GM12892 (cell line): Measurements from ENCODE around the gene VLDLR. TPM values are rescaled to one million over a fixed set of nuclear protein-coding genes. Genes with fewer than 3 reads are reported as not detected.
A peak's percentile ranks its signal among the peaks of the same experiment; 100 is the strongest.

Experiments
- DNase-seq: peaks from one replicate; pipeline ENCODE4 v3.0.0; 2011; ENCODE audit not compliant: insufficient read length
- FAIRE-seq: peaks from 2 replicates; lab custom pipeline; 2011; peaks lifted over from hg19 to GRCh38; lab: Jason Lieb, UNC
- POLR2A ChIP-seq: IDR thresholded peaks from 2 replicates; pipeline ENCODE4 v1.6.1; 2011; ENCODE audit warnings: low read depth, low read length, control low read depth
- POLR2AphosphoS5 ChIP-seq: IDR thresholded peaks from 2 replicates; pipeline ENCODE4 v1.6.1; 2011; ENCODE audit warnings: low read depth, low read length, control low read depth
- TAF1 ChIP-seq: IDR thresholded peaks from 2 replicates; pipeline ENCODE4 v1.6.1; 2011; ENCODE audit warnings: low read depth, mild to moderate bottlenecking, control low read depth, low read length, borderline replicate concordance
- polyA plus RNA-seq: library from polyadenylated mRNA; unstranded; fragments of >200 nt; gene quantifications from one replicate; pipeline ENCODE4 v1.2.1, GENCODE V29; 2012; ENCODE audit warnings: missing spikeins, inconsistent platforms; ENCODE audit not compliant: missing spikeins

The VLDLR gene
- polyA plus RNA-seq: 2.4 TPM

DNA sequence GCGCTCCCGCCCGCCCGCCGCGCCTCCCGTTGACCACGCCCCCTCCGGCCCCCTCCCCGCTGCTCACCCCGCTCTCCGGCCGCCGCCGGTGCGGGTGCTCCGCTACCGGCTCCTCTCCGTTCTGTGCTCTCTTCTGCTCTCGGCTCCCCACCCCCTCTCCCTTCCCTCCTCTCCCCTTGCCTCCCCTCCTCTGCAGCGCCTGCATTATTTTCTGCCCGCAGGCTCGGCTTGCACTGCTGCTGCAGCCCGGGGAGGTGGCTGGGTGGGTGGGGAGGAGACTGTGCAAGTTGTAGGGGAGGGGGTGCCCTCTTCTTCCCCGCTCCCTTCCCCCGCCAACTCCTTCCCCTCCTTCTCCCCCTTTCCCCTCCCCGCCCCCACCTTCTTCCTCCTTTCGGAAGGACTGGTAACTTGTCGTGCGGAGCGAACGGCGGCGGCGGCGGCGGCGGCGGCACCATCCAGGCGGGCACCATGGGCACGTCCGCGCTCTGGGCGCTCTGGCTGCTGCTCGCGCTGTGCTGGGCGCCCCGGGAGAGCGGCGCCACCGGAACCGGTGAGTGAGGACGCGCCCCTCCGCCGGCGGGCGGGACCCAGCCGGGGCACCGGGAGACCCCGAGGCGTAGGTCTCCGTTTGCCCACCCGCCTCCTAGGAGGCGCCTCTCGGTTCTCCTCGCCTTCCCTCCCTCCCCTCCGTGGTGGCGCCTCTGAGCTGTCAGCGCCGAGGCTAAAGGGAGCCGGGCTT is at the start of gene VLDLR:
Gene VLDLR (plus strand): TSS at position 66 of the 739 bp plus-strand sequence. CDS start 403 bp downstream, at position 469.
- peak; percentile 31 for DNase-seq
- TF ChIP-seq TAF1 (no peak), POLR2AphosphoS5 (no peak), POLR2A (no peak)
- FAIRE-seq: no peak

GRCh38 chr9:2574203-2574602 is 47.4 kb upstream of the VLDLR start:
- DNase-seq: no peak
- no peak for FAIRE-seq
- TF ChIP-seq POLR2A: no peak
- no peak for TF ChIP-seq TAF1
- no peak for TF ChIP-seq POLR2AphosphoS5

DNA sequence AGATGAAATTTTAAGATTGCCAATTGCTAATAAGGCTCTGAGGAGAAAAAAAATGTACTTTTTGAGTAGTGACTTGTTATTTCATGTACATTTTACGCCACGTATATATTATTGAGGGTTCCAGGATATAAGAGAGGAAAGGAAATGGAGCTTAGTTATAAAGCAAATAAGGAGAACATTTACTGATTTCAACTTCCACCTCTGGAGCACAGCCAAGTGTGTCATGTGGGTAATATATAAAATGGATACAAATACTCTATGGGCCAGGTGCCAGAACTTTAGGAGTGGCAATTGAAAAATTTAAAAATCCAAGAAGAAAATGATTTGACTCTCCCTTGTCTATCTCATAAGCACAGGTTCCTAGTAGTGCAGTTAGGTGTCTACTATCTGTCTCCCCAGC is 45.0 kb upstream of the VLDLR start:
- no peak for TF ChIP-seq POLR2A
- no peak for TF ChIP-seq POLR2AphosphoS5
- no peak for TF ChIP-seq TAF1
- FAIRE-seq (no peak), DNase-seq (no peak)

- FAIRE-seq: no peak
- TF ChIP-seq POLR2A (no peak), TAF1 (no peak), POLR2AphosphoS5 (no peak)
- DNase-seq: no peak
Measured at GRCh38 chr9:2583308-2584013, 38.1 kb upstream of the VLDLR start.

- no peak for DNase-seq
- FAIRE-seq: no peak
- TF ChIP-seq POLR2AphosphoS5: no peak
- TF ChIP-seq POLR2A: no peak
- no peak for TF ChIP-seq TAF1
Measured at GRCh38 chr9:2591967-2592366, 29.6 kb upstream of the VLDLR start.

- TF ChIP-seq TAF1 (no peak), POLR2AphosphoS5 (no peak), POLR2A (no peak)
- no peak for FAIRE-seq
- DNase-seq: no peak
Measured at GRCh38 chr9:2593744-2594143, 27.8 kb upstream of the VLDLR start.

DNA sequence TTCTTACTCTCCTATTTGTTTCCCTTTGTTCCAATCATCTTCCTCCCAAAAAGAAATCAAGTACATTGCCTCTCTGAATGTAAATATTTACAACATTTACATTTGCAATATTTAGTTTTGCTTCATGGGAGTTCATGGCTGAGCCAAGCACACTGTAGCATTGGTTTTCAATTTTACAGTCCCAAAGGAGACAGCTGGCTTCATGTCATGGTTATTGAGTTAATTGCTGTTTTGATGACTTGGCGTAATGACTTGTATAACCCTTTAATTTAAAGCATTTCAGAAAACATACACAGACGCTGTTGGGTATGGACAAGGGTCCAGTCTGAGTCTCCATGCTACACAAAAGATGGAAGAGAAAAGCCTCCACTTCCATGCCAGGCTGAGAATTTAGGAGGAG is 25.6 kb upstream of the VLDLR start:
- TF ChIP-seq TAF1: no peak
- no peak for TF ChIP-seq POLR2A
- TF ChIP-seq POLR2AphosphoS5: no peak
- FAIRE-seq (no peak), DNase-seq (no peak)

- DNase-seq: no peak
- FAIRE-seq: no peak
- TF ChIP-seq POLR2A: no peak
Measured at GRCh38 chr9:2597483-2597882, 24.1 kb upstream of the VLDLR start.

DNA sequence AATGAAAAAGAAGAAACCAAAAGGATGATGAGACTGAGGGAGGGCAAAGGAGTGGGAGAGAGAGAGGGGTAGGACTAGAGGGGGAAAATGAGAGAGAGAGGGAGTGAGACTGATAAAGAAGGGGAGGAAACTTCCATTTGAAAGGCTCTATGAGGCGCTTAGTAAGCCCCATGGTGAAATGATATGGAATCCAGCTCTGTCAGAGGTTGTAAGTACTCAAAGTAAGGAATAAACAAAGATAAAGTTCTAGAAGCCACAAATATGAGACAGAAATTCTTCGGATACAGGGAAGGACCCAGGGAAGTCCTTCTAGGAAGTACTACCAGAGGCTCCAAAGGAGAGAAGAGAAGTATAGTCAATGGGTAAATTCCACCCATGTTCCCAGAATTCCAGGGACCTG is 21.7 kb upstream of the VLDLR start:
- no peak for DNase-seq
- no peak for TF ChIP-seq POLR2A
- no peak for TF ChIP-seq TAF1
- no peak for FAIRE-seq

GRCh38 chr9:2600307-2600706 is 21.3 kb upstream of the VLDLR start:
- no peak for DNase-seq
- TF ChIP-seq TAF1: no peak
- TF ChIP-seq POLR2AphosphoS5: no peak
- no peak for TF ChIP-seq POLR2A
- no peak for FAIRE-seq

DNA sequence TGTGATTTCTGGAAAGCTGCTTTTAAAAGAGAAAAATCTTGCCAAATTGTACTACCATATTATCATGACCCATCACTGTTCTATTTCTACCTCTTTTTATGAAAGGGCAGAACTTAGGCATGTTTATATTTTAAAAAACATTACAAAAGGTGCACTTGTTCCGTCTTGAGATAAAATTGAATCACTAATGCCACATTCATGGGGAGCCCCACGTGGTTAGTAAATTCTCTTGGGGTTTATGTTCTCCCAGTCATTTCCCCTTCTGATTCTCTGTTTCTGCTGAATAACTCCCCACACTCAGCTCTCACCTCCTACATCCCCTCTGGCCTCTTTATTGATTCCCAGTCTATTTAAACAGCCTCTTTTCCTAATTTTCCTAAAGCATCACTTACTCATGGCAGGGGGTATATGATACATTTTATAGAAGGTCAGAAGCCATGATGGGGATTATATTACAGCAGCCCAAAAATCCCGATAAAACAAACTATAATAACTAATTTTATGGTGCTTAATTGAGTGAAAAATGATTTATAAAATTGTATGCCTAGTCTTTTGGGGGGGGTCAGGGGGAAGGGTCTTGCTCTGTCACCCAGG is 19.7 kb upstream of the VLDLR start:
- DNase-seq: no peak
- no peak for FAIRE-seq
- no peak for TF ChIP-seq TAF1
- no peak for TF ChIP-seq POLR2AphosphoS5
- no peak for TF ChIP-seq POLR2A

DNA sequence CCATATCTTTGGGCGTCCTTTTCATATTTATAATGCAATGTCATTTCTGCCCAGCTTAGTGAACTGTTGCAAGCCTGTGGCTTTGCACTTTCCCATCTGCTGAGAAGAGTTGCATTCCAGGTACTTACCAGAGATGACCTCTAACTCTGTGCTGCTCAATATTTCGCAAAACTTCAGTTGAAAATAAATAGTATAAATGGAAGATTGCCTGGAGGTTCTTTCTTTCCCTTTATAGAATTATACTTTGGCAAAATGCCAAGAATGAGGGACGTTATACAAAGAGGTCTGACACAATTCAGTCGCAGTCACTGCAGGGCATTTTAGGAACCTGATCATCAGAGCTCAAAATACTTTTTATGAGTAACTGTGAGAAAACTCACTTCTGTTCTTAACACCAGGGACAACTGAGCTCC is 18.9 kb upstream of the VLDLR start:
- DNase-seq (no peak), FAIRE-seq (no peak)
- TF ChIP-seq TAF1 (no peak), POLR2AphosphoS5 (no peak), POLR2A (no peak)
